ENCODE results near the gene BCL3. TPM values are rescaled to one million over a fixed set of nuclear protein-coding genes. Genes with fewer than 3 reads are reported as not detected.

Gene BCL3
- total RNA-seq, 4 donors from 2014 or later: 7.2 to 15.7 (median 8.5) TPM

DNA sequence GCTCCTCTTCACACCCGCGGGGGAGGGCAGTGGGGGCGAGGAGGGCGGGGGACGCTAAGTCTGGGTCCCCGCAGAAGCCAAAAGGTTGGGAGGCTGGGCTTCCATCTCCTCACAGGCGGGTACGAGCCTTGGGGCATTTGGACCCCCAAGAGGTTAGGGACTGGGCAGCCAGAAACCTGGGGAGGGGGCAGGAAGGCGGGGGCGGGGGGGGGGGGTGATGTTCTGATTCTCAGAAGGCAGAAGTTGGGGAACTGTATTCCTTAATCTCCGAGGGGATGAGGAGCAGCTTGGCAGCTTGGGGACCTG, 5.1 kb downstream of the BCL3 start:
- Histone ChIP-seq H3K27ac (peak overlapping the region; percentile 86 to 96 (median 92)), H3K9me3 (no peaks in the 10 kb centered on the region), H3K36me3 (peaks cover 0 to 21% of the 10 kb centered on the region in 2 donors), H3K27me3 (no peaks in the 10 kb centered on the region), H3K4me3 (peak overlapping the region; percentile 48 to 67 (median 54)), H3K4me1 (peaks cover 70% of the 10 kb centered on the region in 2 donors)
- ATAC-seq: no peak
- intact Hi-C loops (cut with DNase I; ENCODE audit: low total_unique reads) (no loop called here), in situ Hi-C loops (cut with MboI; ENCODE audit: low sequenced_read_pairs in 4 of 4) (no loop called here)
- TF ChIP-seq, protein P1, sequence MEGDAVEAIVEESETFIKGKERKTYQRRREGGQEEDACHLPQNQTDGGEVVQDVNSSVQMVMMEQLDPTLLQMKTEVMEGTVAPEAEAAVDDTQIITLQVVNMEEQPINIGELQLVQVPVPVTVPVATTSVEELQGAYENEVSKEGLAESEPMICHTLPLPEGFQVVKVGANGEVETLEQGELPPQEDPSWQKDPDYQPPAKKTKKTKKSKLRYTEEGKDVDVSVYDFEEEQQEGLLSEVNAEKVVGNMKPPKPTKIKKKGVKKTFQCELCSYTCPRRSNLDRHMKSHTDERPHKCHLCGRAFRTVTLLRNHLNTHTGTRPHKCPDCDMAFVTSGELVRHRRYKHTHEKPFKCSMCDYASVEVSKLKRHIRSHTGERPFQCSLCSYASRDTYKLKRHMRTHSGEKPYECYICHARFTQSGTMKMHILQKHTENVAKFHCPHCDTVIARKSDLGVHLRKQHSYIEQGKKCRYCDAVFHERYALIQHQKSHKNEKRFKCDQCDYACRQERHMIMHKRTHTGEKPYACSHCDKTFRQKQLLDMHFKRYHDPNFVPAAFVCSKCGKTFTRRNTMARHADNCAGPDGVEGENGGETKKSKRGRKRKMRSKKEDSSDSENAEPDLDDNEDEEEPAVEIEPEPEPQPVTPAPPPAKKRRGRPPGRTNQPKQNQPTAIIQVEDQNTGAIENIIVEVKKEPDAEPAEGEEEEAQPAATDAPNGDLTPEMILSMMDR (IDR thresholded peaks at IDR 0.05 in 4 of 5, conservative IDR thresholded peaks at IDR 0.05 in 1 of 5): no peak
- TF ChIP-seq POLR2A (IDR thresholded peaks at IDR 0.05): no peak
- no peak for DNase-seq

DNA sequence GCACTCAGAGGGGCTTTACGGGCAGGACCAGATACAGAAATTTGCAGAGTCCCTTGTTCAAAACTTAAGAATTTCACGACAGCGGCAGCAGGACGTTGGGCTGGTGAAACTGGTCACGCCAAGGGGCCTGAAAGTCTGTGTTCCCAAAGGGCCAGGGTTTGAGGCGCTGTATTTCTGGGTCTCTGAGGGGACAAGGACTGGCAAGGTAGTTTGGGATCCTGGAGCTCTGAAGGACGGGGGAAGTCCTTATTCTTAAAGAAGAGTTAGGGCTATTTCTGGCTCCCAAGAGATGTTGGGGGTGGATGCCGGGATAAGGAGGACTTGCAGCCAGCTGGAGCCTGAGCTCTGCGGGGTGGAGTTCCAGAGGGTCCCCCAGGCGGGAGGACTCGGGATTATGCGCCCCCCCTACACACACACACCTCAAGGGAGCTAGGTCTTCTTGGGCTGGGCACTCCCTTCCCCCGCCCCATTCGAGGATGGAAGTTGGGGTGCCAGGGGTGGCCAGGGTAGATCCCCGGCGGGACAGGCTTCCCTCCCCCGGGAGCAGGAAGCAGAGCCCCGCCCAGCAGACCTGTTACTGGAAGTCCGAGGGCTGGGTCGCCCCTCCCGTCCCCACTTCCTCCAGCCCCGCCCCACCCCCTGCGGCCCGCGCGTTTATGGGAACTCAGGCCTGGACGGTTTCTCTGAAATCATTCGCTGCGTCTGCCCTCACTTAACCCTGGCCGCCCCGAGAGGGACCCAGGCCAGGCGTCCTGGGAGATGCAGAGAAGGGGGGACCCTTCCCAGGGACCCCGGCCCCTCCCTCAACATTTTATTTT, 5.6 kb downstream of the BCL3 start:
- peaks cover 69 to 72% of the 10 kb centered on the region in 2 donors for H3K4me1 ChIP-seq
- intact Hi-C loops (cut with DNase I; ENCODE audit: low total_unique reads): no loop called here
- H3K27me3 ChIP-seq: no peaks in the 10 kb centered on the region
- TF ChIP-seq, protein P1 (IDR thresholded peaks at IDR 0.05 in 4 of 5, conservative IDR thresholded peaks at IDR 0.05 in 1 of 5): no peak
- peak; percentile 63 to 80 for TF ChIP-seq POLR2A (IDR thresholded peaks at IDR 0.05)
- ATAC-seq (peak; percentile 32 to 58), DNase-seq (peak; percentile 84 to 89)
- peak overlapping the region; percentile 48 to 67 (median 54) for H3K4me3 ChIP-seq
- H3K36me3 ChIP-seq: peaks cover 0 to 25% of the 10 kb centered on the region in 2 donors
- H3K9me3 ChIP-seq: no peaks in the 10 kb centered on the region
- H3K27ac ChIP-seq: peak overlapping the region; percentile 86 to 96 (median 92)
- in situ Hi-C loops (cut with MboI; ENCODE audit: low sequenced_read_pairs in 4 of 4): no loop called here

DNA sequence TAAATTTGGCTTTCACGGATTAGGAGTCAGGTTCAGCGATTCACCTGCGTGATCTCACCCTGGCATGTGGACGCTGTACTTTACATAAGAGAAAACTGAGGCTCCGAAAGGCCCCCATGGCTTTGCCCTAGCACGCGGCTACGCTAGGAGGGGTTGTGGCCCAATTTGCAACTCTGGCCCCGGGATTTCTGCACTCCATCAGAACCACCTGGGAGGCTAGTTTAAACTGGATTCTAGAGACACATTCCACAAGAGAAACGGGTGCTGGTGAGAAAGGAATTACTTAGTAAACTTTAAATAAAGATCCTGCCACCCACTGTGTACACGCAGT, 6.2 kb downstream of the BCL3 start:
- peak overlapping the region; percentile 48 to 67 (median 54) for H3K4me3 ChIP-seq
- TF ChIP-seq, protein P1 (IDR thresholded peaks at IDR 0.05 in 4 of 5, conservative IDR thresholded peaks at IDR 0.05 in 1 of 5): no peak
- TF ChIP-seq POLR2A (IDR thresholded peaks at IDR 0.05): no peak
- ATAC-seq: no peak
- DNase-seq: no peak
- intact Hi-C loops (cut with DNase I; ENCODE audit: low total_unique reads): no loop called here
- H3K36me3 ChIP-seq: peaks cover 0 to 30% of the 10 kb centered on the region in 2 donors
- in situ Hi-C loops (cut with MboI; ENCODE audit: low sequenced_read_pairs in 4 of 4): no loop called here
- H3K9me3 ChIP-seq: no peaks in the 10 kb centered on the region
- H3K27ac ChIP-seq: peak overlapping the region; percentile 86 to 96 (median 92)
- H3K27me3 ChIP-seq: no peaks in the 10 kb centered on the region
- H3K4me1 ChIP-seq: peaks cover 63 to 67% of the 10 kb centered on the region in 2 donors

DNA sequence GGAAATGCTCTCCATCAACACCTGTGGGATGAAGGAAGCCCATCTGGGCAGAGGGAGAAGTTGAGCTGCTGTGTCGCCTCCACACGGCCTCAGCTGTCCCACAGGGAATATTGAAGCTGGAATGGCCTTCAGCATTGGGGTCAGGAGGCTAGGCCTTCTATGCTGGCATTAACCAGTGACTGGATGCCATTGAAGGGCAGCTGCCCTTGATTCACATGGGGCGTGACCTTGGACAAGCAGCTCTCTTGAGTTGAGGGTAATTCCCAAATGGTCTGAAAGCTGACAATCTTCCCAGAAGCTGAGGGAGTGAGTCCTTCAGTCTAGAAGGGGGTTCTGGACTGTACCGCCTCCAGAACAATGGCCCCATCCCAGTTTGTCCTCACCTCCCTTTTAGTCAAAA, 6.7 kb downstream of the BCL3 start:
- peaks cover 58 to 62% of the 10 kb centered on the region in 2 donors for H3K4me1 ChIP-seq
- peak overlapping the region; percentile 86 to 96 (median 92) for H3K27ac ChIP-seq
- in situ Hi-C loops (cut with MboI; ENCODE audit: low sequenced_read_pairs in 4 of 4): no loop called here
- DNase-seq (no peak), ATAC-seq (no peak)
- H3K36me3 ChIP-seq: peaks cover 0 to 35% of the 10 kb centered on the region in 2 donors
- TF ChIP-seq, protein P1 (IDR thresholded peaks at IDR 0.05 in 4 of 5, conservative IDR thresholded peaks at IDR 0.05 in 1 of 5): no peak
- TF ChIP-seq POLR2A (IDR thresholded peaks at IDR 0.05): no peak
- no peaks in the 10 kb centered on the region for H3K27me3 ChIP-seq
- intact Hi-C loops (cut with DNase I; ENCODE audit: low total_unique reads): no loop called here
- peak overlapping the region in 3 of 4 donors; percentile 54 to 67 (median 54) for H3K4me3 ChIP-seq
- no peaks in the 10 kb centered on the region for H3K9me3 ChIP-seq
